ENCODE measurements around the gene RNASE8.

- TF ChIP-seq CTCF (IDR thresholded peaks at IDR 0.05; ENCODE audit: poor library complexity) = no peak
- no peak for TF ChIP-seq EZH2 (IDR thresholded peaks at IDR 0.05; ENCODE audit: borderline replicate concordance)
- TF ChIP-seq EZH2phosphoT487 (IDR thresholded peaks at IDR 0.05; ENCODE audit: low read depth, severe bottlenecking, unreplicated experiment) = no peak
Measured at GRCh38 chr14:21083565-21084325, 26.1 kb downstream of the RNASE8 start.
